NCI-H2171 treated with DMSO at 0.1 percent for 48 hours (cell line): ENCODE measurements around the gene TEX51.

Source experiments
- DNase-seq: peaks from one replicate; lab custom pipeline; 2025; lab: John Stamatoyannopoulos, UW

TEX51 gene

DNA sequence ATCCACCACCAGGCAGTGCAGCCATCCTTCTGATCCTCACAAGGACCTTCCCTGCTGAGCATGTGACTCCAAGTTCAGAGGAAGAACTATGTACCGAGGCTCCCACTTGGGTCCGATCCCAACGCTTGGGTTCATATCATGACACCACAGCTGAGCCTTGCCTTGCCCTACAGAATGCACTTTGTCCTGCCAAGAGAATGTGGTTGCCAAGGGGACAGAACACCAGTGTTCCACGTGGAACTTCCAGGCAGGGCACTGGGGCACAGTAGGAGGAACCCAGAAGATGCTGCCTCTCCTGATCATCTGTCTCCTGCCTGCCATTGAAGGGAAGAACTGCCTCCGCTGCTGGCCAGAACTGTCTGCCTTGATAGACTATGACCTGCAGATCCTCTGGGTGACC is at the start of gene TEX51:
TSS of gene TEX51 (plus strand) at position 255 of the 400 bp plus-strand sequence. CDS start at position 284, 29 bp downstream.
- DNase-seq, result no peak

DNA sequence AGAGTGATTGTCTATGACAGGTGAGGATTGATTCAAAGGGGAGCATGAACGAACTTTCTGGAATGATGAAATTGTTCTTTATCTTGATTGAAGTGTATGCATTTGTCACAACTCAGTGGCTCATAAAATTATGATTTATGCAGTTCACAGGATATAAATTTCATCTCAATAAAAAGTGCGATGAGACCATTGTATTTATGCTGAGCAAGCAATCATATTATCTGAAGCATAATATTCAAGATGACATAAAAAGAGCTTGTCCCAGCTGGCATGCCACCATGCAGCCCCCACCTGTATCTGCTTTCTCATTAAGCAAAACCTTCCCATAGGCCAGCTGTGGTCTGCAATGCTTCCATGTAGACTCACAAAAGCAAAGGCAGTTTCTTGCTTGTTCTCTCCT is 49.6 kb upstream of the TEX51 start:
- no peak for DNase-seq

DNA sequence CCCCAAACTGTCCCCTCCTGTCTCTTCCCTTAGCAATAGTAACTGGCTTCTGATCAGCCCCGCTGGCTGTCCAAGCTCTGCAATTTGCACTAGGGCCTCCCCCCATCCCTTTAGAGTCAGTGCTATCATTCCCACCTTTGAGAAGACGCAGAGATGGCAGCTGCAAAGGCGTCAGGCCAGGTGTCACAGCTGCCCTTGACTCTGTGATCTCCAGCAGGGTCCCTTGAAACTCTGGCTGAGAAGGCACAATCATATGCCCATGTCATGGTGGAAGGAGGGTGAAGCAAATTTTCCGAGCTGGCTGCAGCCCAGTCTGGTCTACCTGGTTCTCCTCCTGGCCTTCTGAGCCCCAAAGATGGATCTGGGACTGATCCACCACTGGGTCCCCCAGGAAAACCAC is 49.2 kb upstream of the TEX51 start:
- DNase-seq, result no peak

DNA sequence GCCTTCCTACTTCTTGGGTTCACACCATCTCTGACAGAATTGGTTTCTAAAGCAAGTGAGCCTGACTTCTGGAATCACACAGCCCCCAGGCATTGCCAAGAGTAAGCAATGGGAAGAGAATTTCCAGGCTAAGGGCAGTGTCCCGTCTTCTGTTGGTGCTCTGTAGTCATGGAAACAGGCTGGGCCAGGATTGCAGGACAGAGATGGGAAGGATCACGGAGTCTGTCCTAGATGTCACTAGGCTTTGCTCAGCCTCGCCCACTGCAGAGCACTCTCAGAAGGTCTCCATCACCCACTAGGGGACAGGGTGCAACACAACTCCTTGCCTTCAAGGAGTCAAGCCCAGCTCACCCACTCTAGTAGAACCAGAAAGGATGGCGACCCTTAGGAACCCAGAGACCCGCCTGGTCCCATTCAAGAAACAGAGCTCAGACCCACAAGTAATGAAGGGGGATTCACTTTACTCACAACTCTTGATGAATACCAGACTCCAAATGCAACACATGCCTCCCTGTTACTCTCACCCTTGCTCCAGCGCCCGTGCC is 48.6 kb upstream of the TEX51 start:
- DNase-seq, result no peak

DNA sequence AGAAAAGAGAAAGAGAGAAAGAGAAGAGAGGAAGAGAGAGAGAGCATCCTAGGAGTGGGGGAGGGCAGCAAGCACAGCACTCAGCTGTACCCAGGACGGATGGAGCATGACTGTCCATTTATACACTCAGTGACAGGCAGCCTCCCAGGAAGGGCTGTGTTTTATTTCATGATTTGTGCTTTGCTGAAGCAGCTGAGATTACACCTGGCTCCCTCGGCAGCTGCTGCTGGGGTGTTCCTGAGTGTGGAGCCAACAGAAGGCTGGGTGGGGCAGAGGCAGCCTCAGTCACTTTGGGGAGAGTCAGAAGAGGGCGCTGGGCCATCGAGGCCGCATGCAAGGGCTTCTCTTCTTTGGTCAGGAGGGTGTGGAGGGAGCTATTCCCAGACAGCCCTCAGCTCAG is 47.8 kb upstream of the TEX51 start:
- DNase-seq, result no peak

DNA sequence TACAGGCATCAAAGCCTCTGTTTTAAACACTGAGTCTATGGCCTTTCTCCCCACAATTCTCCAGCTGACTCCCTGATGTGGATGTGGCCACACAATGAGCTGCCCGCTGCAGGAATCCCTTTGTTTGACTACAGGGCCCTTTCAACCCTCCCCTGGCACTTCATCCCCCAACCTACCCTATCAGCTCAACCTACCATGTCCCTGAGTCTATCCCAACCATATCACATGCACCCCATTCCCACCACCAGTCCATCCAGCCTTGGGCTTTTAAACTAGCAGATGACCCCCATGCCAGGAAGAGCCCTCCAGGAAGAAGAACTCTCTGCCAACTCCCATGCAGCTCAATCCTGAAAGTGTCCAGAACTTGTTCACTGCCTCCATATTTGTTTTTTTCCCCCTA is 46.9 kb upstream of the TEX51 start:
- DNase-seq, result no peak

DNA sequence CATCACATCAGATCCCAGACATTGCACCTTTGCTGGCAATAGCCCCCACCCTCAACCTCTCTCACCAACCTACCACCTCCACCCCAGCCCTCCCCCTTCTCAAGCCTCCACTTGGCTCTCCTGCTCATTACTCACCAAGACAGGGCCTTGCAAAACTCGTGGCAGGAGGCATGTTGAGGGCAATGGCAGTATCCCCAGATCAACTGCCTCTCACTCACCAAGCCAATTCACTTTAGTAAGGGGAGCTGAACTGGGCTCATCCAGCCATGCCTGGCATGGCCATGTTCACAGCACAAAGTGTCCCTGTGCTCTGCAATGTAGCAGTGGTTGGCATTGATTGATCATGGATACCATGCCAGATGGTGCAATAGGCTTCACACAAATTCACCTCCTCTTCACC is 46.3 kb upstream of the TEX51 start:
- DNase-seq, result no peak

DNA sequence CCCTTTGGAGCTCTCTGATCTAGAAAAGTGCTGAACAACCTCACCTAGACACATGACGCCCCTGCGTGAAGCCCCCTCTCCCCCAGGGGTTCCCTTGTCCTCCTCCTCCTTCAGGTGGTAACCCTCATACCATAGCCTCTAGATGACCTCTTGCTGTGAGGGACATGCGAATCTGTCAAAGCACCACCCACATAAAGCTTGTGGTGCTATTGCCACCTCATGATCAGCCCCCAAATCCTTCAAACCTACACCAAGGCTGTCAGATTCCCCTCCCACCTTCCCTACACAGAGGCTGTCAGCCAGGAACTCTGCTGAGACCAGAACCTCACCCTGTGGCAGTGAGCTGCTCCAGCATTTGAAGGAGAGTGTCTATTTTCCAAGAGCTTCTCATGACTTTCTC is 43.1 kb upstream of the TEX51 start:
- no peak for DNase-seq

DNA sequence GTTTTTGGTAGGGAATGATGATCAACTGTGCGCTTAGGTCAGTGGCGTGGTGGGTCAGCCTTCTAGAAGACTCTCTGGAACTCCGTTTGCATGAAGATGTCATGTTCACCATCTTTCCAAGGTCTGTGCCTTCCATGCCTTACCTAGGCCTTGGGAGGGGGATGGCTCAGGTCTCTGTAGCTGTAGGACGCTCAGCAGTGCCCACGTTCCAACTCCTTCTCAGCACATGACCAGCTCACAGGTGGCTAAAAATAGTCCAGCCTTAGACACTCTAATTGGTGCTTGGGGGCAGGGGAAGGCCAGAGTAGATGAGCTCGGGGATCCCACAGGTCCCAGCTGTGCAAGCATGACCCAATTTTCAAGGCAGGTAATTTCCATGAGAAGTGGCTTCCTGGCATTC is 42.3 kb upstream of the TEX51 start:
- no peak for DNase-seq

DNA sequence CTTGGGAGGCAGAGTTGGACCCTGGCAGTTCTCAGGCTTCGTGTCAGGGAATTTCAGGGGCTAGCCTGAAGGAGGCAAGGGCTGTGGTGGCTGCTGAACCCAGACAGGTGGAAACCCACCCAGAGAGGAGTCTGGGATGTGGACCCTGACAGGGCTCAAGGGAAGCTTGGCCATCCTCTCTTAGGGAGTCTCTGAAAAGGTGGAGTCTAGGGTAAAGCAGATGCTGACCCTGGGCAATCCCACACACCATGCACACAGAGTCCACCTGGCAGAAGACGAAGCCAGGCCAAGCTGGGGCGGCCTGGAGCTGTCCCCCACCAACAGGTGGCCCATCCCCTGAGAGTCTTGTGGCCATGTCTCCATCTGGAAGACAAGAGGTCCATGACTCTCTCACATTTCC is 41.2 kb upstream of the TEX51 start:
- no peak for DNase-seq

DNA sequence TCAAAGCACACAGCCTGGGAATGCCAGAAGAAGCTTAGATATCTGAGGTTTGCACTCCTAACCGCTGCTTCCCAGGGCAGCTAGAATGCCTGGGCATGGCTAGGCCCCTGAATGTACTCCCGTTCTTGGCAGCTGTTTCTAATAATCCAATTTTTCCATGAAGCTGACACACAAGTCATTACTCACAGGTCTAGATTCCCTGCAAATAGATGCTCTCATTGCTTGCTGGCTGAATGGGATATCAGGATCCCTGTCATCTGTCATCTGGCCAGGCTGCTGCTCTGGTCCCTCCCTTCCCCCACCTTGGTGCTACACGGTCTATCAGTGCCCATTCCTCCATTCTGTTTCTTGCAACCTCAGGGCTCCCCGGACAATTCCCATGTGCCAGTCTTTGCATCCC is 40.7 kb upstream of the TEX51 start:
- DNase-seq, result no peak

DNA sequence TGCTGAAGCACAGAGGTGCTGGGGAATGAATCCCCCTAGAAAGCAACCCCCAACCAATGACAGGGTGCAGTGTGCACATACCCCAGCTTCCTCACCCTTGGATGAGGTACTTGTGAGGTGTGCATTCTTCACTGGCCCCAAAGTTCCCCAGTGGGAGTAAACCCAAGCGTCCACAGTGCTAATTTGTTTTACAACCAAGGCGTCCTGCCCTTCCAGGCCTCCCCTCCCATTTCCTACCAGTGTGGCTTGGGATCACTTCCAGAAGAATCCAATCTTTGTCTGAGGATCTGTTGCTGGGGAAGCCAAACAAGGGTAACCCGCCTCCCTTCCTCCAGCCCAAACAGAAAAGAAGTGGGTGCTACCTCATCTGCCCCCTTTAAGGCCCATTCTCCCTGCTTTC is 40.3 kb upstream of the TEX51 start:
- DNase-seq, result no peak

DNA sequence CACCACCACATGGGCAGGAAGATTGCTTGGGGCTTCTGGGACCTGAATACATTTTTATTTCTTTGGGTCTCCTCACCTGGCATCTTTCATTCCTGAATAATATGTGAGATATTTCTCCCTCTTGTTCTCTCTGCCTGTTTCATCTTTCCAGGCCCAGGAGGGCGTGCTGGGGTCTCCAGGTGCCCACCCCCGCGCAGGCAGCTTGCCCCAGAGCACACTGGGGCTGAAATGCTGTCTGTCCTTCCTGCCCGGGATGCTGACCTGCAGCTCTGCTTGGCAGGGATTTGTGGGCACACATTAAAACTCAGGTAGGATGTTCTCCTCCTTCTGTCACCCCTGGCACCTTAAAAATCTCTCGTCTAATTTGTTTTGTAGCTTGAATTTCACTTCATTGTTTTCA is 39.7 kb upstream of the TEX51 start:
- no peak for DNase-seq

DNA sequence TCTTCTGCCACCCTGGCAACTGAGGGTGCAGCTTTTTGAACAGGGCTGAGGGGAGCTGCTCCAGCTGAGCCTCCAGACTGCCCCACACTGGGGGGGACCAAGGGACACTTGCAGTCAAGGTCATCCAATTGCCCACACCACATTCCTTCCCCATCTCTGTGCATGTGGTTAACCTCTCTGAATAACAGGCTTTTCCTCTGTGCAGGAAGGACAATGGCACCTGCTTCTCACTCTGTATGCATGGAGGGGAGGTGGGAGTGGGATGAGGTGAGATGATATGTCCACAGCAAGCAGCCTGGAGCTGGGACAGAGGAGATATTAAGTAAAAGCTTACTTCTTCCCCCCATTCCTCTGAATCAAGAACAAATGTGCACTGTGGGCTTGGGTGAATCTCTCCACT is 39.1 kb upstream of the TEX51 start:
- DNase-seq, result no peak

DNA sequence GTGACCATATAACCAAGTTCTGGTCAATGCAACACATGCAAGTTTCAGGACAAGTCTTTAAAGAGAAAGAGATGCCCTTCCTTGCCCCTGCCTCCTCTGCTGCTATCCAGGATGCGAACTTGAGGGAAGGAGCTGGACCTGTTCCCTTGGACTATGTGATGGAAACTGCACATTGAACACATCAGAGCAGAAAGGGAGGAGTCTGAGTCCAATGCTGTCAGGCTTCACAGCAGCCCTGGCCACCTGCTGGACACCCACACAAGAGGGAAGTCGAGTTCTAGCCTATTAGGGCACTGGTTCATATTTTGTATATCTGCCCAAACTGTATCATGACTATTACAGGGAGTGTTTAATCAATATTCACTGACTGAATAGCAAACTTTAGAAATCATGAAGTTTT is 38.3 kb upstream of the TEX51 start:
- no peak for DNase-seq

DNA sequence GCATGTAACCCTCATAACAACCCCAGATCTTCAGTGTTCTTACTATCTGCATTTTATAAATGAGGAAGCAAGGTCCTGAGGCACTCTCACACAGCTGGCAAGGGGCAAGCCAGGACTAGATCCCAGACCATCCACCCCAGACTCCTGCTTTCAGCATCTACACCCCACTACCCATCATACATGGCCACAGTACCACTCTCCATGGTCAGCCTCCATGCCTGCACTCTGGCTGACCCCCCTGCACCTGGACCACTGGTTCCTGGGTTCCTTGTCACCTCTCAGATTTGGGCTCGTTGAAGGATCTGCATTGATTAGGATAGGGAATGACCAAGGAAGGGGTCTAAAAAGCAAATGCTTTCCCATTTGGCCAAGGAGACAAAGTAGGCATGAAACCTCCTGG is 36.0 kb upstream of the TEX51 start:
- DNase-seq, result no peak

DNA sequence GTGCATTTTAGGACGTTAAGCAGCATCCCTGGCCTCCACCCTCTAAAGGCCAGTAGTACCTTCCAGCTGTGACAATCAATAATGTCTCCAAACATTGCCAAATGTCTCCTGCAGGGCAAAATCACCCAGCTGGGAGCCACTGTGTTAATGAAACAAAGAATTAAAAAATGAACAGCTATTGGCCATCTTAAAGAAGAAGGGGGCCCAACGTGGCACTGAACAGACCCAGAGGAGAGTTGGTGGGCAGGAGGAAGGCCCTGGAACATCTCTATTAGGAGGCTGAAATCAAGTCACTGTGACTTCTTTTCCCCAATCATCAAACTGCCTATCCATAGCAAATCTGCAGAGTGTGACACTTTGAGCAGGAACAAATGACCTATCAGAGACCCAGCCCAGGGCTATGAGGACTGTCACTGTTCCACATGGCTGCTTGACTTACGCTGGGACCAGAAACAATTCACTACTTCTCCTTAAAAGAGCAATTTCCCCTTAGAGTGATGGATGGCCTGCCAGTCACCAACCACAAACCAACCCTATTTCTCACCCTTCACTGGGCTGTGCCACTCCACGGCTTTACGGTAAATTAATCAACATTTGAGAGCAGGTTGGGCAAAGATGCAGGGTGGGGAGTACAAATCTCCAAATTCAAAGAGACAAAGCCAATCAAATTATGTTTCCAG is 35.2 kb upstream of the TEX51 start:
- DNase-seq, result no peak

DNA sequence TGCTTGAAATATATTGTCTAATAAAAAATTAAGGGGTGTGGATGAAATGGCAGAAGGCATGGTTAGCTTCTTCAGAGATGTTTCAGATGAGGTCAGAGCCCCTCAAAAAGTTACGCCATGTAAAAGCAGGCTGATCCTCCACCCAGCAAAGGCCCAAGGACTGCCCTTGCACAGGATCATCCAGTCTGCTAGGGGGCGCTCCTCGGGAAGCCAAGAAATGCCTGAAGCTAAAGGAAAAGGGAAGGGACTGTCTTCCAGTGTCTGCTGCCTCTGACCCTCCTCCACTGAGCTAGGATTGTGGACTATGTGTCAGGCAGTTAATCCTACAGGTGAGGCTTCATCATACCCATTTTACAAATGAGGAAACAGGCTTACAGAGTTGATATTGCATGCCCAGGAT is 33.8 kb upstream of the TEX51 start:
- DNase-seq, result no peak

DNA sequence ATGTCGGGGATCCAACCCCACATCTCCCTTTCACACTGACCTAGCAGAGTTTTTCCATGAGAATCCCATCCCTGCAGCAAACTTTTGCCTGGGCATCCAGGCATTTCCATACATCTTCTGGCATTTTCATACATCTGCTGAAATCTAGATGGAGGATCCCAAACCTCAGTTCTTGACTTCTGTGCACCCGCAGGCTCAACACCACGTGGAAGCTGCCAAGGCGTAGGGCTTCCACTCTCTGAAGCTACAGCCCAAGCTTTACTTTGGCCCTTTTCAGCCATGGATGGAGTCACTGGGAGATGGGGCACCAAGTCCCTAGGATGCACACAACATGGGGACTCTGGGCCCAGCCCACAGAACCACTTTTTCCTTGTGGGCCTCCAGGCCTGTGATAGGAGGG is 32.2 kb upstream of the TEX51 start:
- no peak for DNase-seq

DNA sequence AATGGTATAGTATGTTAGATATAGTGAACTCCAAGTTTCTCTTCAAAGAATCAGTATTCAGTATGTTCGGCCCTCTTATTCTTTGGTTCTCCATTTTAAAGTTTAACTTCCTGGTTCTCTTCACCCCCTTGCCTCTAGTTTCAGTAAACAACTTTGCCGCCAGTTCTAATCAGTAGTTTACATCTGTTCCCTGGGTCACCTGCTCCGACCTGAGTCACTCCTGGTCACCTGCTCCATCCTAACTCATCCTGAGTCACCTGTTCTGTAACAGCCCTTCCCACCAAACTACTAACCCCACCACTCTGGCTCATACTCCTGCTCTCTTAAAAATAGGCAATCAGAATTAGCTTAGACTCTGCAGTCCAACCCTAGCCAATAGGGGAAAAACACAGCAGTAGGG is 23.7 kb upstream of the TEX51 start:
- no peak for DNase-seq

DNA sequence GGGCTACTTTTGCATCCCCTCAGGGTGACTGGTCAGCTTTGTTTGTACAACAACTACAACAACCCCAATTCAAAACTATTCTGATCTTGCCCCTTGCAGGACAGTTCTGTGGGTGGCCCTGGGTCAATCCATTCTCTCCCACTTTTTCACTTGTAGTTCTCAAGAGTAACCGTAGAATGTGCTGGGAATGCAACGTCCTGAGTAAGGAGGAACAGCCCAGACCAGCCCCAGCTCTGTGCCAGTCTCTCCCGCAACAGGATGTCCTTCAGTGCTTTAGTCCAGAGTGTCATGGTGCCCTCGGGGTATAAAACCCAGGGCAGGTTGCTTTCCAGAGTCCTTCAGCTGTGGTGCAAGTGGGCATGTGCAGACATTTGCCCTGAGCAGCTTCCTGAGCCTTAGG is 22.1 kb upstream of the TEX51 start:
- DNase-seq, result no peak

DNA sequence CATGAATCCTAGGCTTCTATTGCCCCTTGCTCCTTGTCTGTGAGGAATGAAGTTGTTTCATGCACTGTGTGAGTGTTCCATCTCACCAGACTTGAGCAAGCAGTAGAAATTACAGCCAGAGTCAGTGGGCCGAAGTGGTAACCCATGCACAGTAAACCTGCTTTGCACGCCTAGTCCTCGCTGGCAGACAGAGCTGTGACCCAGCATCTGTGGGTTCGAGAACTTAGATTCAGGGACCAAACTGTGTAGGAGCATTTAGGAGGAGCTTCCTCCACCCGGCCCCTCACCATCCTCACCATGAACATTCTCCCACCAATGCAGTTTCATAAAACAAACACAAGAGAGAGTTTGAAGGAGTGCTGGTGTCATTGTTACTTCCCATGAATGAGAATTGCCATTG is 21.6 kb upstream of the TEX51 start:
- no peak for DNase-seq

DNA sequence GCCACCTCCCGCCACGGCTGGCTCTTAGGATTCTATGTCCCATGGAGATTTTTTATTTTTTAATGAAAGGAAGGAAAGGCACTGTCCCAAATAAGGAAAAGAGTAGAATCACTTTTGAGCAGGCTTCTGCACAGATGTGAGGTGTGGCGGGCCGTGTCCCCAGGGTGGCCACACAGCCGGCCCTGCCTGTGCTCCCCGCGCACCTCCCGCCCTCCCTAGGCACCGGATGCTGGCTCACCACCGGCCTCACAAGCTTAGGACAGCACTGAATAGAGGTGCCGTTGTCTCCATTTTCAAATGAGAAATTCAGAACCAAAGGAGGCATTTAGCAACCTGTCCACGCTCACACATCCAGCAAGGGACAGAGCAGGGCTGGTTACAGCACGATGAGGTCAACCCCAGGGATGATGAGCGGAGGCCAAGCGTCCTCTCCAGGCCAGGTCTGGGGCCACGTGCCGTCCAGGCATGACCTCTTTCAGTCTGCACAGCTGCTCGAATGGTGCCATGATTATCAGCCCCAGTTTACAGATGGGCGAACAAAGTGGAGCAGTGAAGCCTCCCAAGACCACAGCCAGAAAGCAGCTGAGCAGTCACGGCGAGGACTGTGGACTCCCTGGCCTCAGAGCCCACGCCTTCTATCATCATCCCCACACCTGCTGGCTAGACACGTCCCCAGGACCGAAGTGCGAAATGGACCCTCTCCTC is 20.7 kb upstream of the TEX51 start:
- no peak for DNase-seq

DNA sequence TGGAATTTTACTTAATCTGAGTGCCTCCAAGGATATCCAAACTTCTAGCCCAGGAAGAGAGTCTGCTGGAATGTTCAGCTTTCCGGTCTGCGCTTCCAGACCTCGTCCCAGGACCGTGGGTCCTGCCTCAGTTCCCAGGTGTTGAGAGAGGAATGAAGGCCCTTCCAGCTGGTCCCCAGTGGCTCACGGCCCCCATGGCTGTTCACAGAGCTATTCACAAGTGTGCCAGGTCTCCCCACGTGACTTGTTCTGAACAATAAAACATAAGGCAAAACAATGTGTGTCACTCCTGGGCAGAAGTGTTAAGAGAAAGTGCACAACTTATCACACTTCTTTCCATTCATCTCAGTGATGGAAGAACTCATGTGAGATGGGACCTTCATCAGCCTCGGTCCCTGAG is 20.1 kb upstream of the TEX51 start:
- no peak for DNase-seq
